ENCODE data around the gene NCDN. TPM values are rescaled to one million over a fixed set of nuclear protein-coding genes. Genes with fewer than 3 reads are reported as not detected.
A peak's percentile ranks its signal among the peaks of the same experiment; 100 is the strongest.

Gene NCDN
- total RNA-seq, 1 experiment from 2014 or later, result 26.9 TPM

DNA sequence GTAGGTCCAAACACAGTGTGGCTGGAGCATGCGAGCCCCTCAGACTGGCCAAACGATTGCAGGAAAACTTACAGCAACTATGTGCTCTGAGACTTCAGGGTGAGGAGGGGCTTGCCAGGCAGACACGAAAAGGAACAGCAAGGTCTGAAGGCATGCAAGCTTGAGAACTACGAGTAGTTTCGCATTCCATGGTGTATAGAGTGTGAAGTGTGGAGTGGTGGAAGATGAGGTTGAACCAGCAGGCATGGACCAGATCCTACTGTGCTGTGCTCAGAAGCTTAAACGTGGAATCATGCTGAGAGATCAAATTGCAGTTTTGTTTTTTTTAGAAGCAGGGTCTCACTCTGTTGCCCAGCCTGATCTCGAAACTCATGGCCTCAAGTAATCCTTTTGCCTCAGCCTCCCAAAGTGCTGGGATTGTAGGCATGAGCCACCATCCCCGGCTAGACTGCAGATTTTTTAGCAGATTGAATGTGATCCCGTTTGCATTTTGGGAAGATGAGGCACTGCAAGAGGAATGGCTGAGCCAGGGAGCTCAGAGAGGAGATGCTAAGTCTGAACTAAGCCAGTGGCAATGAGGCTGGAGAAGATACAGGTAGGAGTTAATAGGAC is 10.5 kb downstream of the NCDN start:
- CTCF ChIA-PET, result interaction anchor here (0.7 to 1.9 kb wide), 3 partner anchors 148 to 207 kb away, joined by 3 to 23 read pairs (median 18); no protein-coding TSS in a partner anchor
- DNase-seq (ENCODE audit: low spot score), result no peak
- Histone ChIP-seq H3K27me3 (replicated peaks; ENCODE audit: insufficient read depth, low read depth, low read length, poor library complexity) (no peaks in the 10 kb centered on the region), H3K27ac (ENCODE audit: low read depth, low read length, poor library complexity, severe bottlenecking) (no peak overlapping the region), H3K36me3 (ENCODE audit: insufficient read depth, low read length, poor library complexity, severe bottlenecking) (peaks cover 5% of the 10 kb centered on the region), H3K4me1 (ENCODE audit: insufficient read depth, low read length, poor library complexity, severe bottlenecking) (no peaks in the 10 kb centered on the region), H3K4me3 (ENCODE audit: low read depth, low read length, poor library complexity, severe bottlenecking) (no peak overlapping the region), H3K9me3 (ENCODE audit: low read depth, low read length, poor library complexity, severe bottlenecking) (no peaks in the 10 kb centered on the region)
- intact Hi-C loops (cut with micrococcal nuclease; ENCODE audit: unreplicated experiment), result loop anchor here (2.0 kb wide), 1 partner anchor 151 kb away; the partner anchor contains the start of gene C1orf216
- TF ChIP-seq, protein P1, sequence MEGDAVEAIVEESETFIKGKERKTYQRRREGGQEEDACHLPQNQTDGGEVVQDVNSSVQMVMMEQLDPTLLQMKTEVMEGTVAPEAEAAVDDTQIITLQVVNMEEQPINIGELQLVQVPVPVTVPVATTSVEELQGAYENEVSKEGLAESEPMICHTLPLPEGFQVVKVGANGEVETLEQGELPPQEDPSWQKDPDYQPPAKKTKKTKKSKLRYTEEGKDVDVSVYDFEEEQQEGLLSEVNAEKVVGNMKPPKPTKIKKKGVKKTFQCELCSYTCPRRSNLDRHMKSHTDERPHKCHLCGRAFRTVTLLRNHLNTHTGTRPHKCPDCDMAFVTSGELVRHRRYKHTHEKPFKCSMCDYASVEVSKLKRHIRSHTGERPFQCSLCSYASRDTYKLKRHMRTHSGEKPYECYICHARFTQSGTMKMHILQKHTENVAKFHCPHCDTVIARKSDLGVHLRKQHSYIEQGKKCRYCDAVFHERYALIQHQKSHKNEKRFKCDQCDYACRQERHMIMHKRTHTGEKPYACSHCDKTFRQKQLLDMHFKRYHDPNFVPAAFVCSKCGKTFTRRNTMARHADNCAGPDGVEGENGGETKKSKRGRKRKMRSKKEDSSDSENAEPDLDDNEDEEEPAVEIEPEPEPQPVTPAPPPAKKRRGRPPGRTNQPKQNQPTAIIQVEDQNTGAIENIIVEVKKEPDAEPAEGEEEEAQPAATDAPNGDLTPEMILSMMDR (conservative IDR thresholded peaks at IDR 0.05; ENCODE audit: low read depth, low read length), result no peak
- no peak for TF ChIP-seq EZH2 (IDR thresholded peaks at IDR 0.05; ENCODE audit: borderline replicate concordance, low read depth, low read length, poor library complexity, severe bottlenecking)
- POLR2A ChIA-PET (ENCODE audit: low non-redundant PET), result no interaction called here
- no TSS peak for BruUV-seq (replicated peaks)

DNA sequence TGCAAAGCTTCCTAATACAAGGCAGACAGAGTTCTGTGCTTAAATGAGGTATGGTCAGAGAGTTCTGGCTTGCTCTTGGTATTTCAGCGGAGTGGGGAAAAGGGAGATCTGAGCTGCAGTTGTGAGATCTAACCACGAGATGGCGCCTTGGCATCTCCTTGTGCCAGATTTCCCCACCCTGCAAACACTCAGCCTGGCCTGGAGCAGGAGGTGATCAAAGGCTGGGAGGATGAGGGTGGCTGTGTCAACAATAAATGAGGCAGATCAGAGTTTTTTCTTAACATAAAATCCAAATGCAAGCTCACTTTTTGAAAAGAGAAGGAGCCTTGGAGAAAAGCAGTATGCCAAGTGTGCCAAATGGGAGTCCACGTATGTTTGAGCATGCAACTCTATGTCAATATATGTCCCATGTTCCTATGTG is 11.4 kb downstream of the NCDN start:
- Histone ChIP-seq H3K4me3 (ENCODE audit: low read depth, low read length, poor library complexity, severe bottlenecking) (no peak overlapping the region), H3K27me3 (replicated peaks; ENCODE audit: insufficient read depth, low read depth, low read length, poor library complexity) (no peaks in the 10 kb centered on the region), H3K4me1 (ENCODE audit: insufficient read depth, low read length, poor library complexity, severe bottlenecking) (no peaks in the 10 kb centered on the region), H3K27ac (ENCODE audit: low read depth, low read length, poor library complexity, severe bottlenecking) (no peak overlapping the region), H3K36me3 (ENCODE audit: insufficient read depth, low read length, poor library complexity, severe bottlenecking) (peaks cover 5% of the 10 kb centered on the region), H3K9me3 (ENCODE audit: low read depth, low read length, poor library complexity, severe bottlenecking) (no peaks in the 10 kb centered on the region)
- POLR2A ChIA-PET (ENCODE audit: low non-redundant PET), result no interaction called here
- intact Hi-C loops (cut with micrococcal nuclease; ENCODE audit: unreplicated experiment), result loop anchor here (1.0 to 2.0 kb wide), 3 partner anchors 150 to 205 kb away; partner anchors contain the start of gene C1orf216
- CTCF ChIA-PET, result interaction anchor here (0.6 to 1.9 kb wide), 4 partner anchors 20 to 166 kb away, joined by 3 to 23 read pairs (median 11); no protein-coding TSS in a partner anchor
- DNase-seq (ENCODE audit: low spot score), result peak; percentile 79
- BruUV-seq (replicated peaks), result no TSS peak
- TF ChIP-seq EZH2 (IDR thresholded peaks at IDR 0.05; ENCODE audit: borderline replicate concordance, low read depth, low read length, poor library complexity, severe bottlenecking), result no peak
- TF ChIP-seq, protein P1 (conservative IDR thresholded peaks at IDR 0.05; ENCODE audit: low read depth, low read length), result peak; percentile 91

DNA sequence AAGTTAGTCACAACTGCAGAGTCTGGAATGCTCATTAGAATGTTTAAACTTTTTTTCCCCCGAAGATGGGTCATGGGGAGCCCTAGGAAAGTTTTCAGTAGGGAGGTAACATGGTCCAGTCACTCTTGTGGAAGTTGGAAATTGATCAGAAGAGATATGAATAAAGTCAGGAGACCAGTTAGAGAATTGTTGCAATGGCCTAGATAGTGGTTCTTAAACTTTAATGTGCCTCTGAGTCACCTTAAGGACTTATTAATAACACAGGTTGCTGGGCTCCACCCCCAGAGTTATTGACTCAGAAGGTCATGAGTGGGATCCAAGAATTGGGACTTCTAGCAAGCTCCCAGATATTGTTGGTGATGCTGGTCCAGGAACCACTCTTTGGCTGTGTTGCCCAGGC is 12.3 kb downstream of the NCDN start:
- no peaks in the 10 kb centered on the region for H3K9me3 ChIP-seq (ENCODE audit: low read depth, low read length, poor library complexity, severe bottlenecking)
- no peak overlapping the region for H3K4me3 ChIP-seq (ENCODE audit: low read depth, low read length, poor library complexity, severe bottlenecking)
- no peaks in the 10 kb centered on the region for H3K4me1 ChIP-seq (ENCODE audit: insufficient read depth, low read length, poor library complexity, severe bottlenecking)
- DNase-seq (ENCODE audit: low spot score), result no peak
- no peaks in the 10 kb centered on the region for H3K27me3 ChIP-seq (replicated peaks; ENCODE audit: insufficient read depth, low read depth, low read length, poor library complexity)
- H3K36me3 ChIP-seq (ENCODE audit: insufficient read depth, low read length, poor library complexity, severe bottlenecking), result peaks cover 3% of the 10 kb centered on the region
- H3K27ac ChIP-seq (ENCODE audit: low read depth, low read length, poor library complexity, severe bottlenecking), result no peak overlapping the region
- ChIA-PET POLR2A (ENCODE audit: low non-redundant PET) (no interaction called here), CTCF (no interaction called here)
- no TSS peak for BruUV-seq (replicated peaks)
- TF ChIP-seq, protein P1 (conservative IDR thresholded peaks at IDR 0.05; ENCODE audit: low read depth, low read length), result no peak
- TF ChIP-seq EZH2 (IDR thresholded peaks at IDR 0.05; ENCODE audit: borderline replicate concordance, low read depth, low read length, poor library complexity, severe bottlenecking), result no peak
- intact Hi-C loops (cut with micrococcal nuclease; ENCODE audit: unreplicated experiment), result loop anchor here (1.0 to 2.0 kb wide), 3 partner anchors 149 to 204 kb away; partner anchors contain the start of gene C1orf216

Data from A673 (cell line).